Lower leg skin (tissue), 4 donors: ENCODE results near the gene POU3F3. TPM values are rescaled to one million over a fixed set of nuclear protein-coding genes. Genes with fewer than 3 reads are reported as not detected.
A peak's percentile ranks its signal among the peaks of the same experiment; 100 is the strongest.

Experiments
- DNase-seq, 2 donors: peaks; one replicate each; pipeline ENCODE4 v3.0.0-alpha.2; 2019; ENCODE audit warnings: low spot score in 2 of 2
- H3K4me3 ChIP-seq: fragments of 200-600 bp; sonication (generic); 2 replicates; pipeline ENCODE4 v1.5.1; 2017; ENCODE audit warnings: mild to moderate bottlenecking, low read depth; ENCODE audit not compliant: poor library complexity, severe bottlenecking
- CTCF ChIP-seq, 3 donors: fragments of 450-650 bp; IDR thresholded peaks; one replicate each; pipeline ENCODE4 v1.5.1; 2016; ENCODE audit warnings: antibody characterized with exemption in 3 of 3, mild to moderate bottlenecking in 3 of 3, moderate library complexity in 2 of 3
- POLR2A ChIP-seq, 2 donors: fragments of 450-650 bp; IDR thresholded peaks; one replicate each; pipeline ENCODE4 v1.6.1; 2016 to 2017; ENCODE audit warnings: antibody characterized with exemption in 2 of 2, mild to moderate bottlenecking in 1 of 2, moderate library complexity in 1 of 2
- WGBS, 2 donors: methylation state at CpG; one replicate each; pipeline ENCODE4 v1.1.5; 2018; 5-methylcytosine and 5-hydroxymethylcytosine counted together
- intact Hi-C: fragments of 100-400 bp; cut with DNase I; formaldehyde crosslinking; loops from one replicate; pipeline ENCODE4 v1.15.0; 2023; ENCODE audit warnings: low total_unique reads
- total RNA-seq, 4 donors: library from RNA; depleted of rRNA; stranded (reverse); fragments of >200 nt; gene quantifications; one replicate each; pipeline ENCODE4 v1.1.0, GENCODE V29; 2016

The POU3F3 gene
- total RNA-seq, 4 donors from 2014 or later: 0.84 to 3.5 (median 2.1) TPM

GRCh38 chr2:104848526-104848925 lies 5.4 kb upstream of the POU3F3 start:
- DNase-seq: no peak
- TF ChIP-seq POLR2A (IDR thresholded peaks at IDR 0.05) (no peak), CTCF (IDR thresholded peaks at IDR 0.05) (no peak)
- WGBS, 2 donors: 51% methylated on average over 4 of the region's 4 CpGs
- intact Hi-C loops: no loop called here
- H3K4me3 ChIP-seq: no peak overlapping the region

GRCh38 chr2:104849101-104849500 lies 4.8 kb upstream of the POU3F3 start:
- no peak for DNase-seq
- 31 to 32% methylated on average over 1 of the region's 1 CpG for WGBS, 2 donors
- intact Hi-C loops: no loop called here
- H3K4me3 ChIP-seq: no peak overlapping the region
- no peak for TF ChIP-seq CTCF (IDR thresholded peaks at IDR 0.05)
- TF ChIP-seq POLR2A (IDR thresholded peaks at IDR 0.05): no peak

DNA sequence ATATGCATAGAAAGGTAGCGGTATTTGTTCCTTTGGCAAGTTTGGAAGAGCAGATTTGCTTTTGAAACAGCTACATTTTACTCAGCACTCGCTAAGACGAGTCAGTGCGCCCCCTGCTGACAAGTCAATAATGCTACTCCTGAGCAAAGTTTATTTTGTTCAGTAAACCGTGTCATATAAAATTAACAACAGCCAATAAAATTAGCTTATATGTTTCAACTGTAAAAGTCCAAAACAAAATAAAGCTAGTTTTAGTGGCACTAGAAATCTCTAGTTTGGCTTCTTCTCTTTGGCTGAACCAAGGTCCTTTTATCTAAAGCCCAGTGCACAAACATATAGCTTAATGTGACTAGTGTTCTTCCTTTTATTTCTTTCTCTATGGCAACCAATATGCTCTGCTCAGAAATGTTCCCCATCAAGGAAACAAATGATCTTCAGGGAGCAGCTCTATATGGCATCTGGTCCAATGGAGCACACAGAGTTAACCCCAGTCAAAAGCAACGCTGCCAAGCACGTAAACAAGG lies 4.2 kb upstream of the POU3F3 start:
- no peak overlapping the region for H3K4me3 ChIP-seq
- TF ChIP-seq CTCF (IDR thresholded peaks at IDR 0.05) (peak in 1 of 3 donors; percentile 9), POLR2A (IDR thresholded peaks at IDR 0.05) (no peak)
- 9 to 10% methylated on average over 7 of the region's 7 CpGs for WGBS, 2 donors
- DNase-seq: peak in 1 of 2 donors; percentile 87
- intact Hi-C loops: no loop called here

GRCh38 chr2:104850361-104851290 lies 3.3 kb upstream of the POU3F3 start:
- no peak for TF ChIP-seq CTCF (IDR thresholded peaks at IDR 0.05)
- TF ChIP-seq POLR2A (IDR thresholded peaks at IDR 0.05): no peak
- intact Hi-C loops: no loop called here
- WGBS, 2 donors: 22 to 26% methylated on average over 9 of the region's 9 CpGs
- DNase-seq: no peak
- no peak overlapping the region for H3K4me3 ChIP-seq

- intact Hi-C loops: no loop called here
- 8 to 10% methylated on average over 29 of the region's 29 CpGs for WGBS, 2 donors
- DNase-seq: no peak
- H3K4me3 ChIP-seq: no peak overlapping the region
- TF ChIP-seq CTCF (IDR thresholded peaks at IDR 0.05) (no peak), POLR2A (IDR thresholded peaks at IDR 0.05) (no peak)
Observed at GRCh38 chr2:104851291-104852089, 2.4 kb upstream of the POU3F3 start.
